WTC11 (cell line): ENCODE results near the gene DPPA5.

Source experiments
- CTCF ChIP-seq: fragments of 200-600 bp; IDR thresholded peaks from 2 replicates; pipeline ENCODE4 v1.8.0; 2022; ENCODE audit warnings: antibody characterized with exemption
- FOXJ3 ChIP-seq: sonication (generic); formaldehyde crosslinking; IDR thresholded peaks from 2 replicates; pipeline ENCODE4 v1.9.0; 2021; ENCODE audit warnings: missing genetic modification reagents, mild to moderate bottlenecking, borderline replicate concordance
- PRDM15 ChIP-seq: sonication (generic); formaldehyde crosslinking; IDR thresholded peaks from 2 replicates; pipeline ENCODE4 v1.8.0; 2022; ENCODE audit warnings: missing genetic modification reagents
- ZNF425 ChIP-seq: fragments of 250-450 bp; sonication (Bioruptor Pico); conservative IDR thresholded peaks from 2 replicates; pipeline ENCODE4 v1.9.0; 2021; ENCODE audit warnings: mild to moderate bottlenecking
- ZNF512 ChIP-seq: sonication (generic); formaldehyde crosslinking; IDR thresholded peaks from 2 replicates; pipeline ENCODE4 v1.8.1; 2022; ENCODE audit warnings: missing genetic modification reagents, borderline replicate concordance

GRCh38 chr6:73372516-73372915, 18.4 kb upstream of the DPPA5 start:
- TF ChIP-seq CTCF (no peak), FOXJ3 (CRISPR knock-in tag) (no peak), PRDM15 (CRISPR knock-in tag) (no peak), ZNF425 (no peak), ZNF512 (no peak)
